GM12892 (cell line): ENCODE measurements around the gene PPP1CC.

ENCODE experiments used
- POLR2A ChIP-seq: IDR thresholded peaks from 2 replicates; pipeline ENCODE4 v1.6.1; 2011; ENCODE audit warnings: low read depth, low read length, control low read depth
- POLR2AphosphoS5 ChIP-seq: IDR thresholded peaks from 2 replicates; pipeline ENCODE4 v1.6.1; 2011; ENCODE audit warnings: low read depth, low read length, control low read depth
- TAF1 ChIP-seq: IDR thresholded peaks from 2 replicates; pipeline ENCODE4 v1.6.1; 2011; ENCODE audit warnings: low read depth, mild to moderate bottlenecking, control low read depth, low read length, borderline replicate concordance

DNA sequence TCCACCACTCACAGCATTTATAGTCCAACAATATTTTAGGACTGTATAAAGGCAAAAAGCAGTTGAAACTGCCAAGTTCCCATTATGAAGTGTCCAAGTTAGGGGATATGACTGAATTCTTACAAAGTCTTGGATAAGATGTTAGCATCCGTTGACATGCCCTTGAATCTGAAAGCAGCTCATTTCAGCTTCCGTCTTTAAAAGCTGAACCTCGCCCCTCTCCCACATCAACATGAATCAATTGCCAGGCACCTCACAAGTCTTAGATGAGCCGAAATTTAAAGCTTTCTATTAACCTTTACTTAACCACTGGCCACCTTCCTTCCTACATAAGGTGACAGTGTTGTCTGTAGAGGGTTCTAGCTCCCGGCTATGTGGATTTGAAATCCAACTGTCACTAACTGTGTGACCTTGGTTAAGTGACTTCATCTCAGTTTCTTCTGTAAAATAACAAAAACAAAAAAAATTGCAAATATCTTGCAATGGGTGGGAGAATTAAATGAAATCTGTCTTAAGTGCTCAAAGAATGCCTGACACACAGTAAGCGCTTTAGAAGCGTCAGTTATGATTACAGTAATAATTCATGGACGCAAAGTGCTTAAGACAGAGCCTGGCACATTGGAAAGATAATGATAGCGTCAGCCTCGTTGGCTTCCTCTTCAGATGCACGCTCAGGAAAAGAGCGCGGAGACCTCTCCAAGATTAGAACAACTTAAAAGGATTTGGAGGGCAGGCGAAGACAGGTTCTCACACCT is 1.2 kb downstream of the PPP1CC start:
- TF ChIP-seq POLR2AphosphoS5 (no peak), POLR2A (no peak), TAF1 (no peak)
